GM19372 (cell line): Measurements from ENCODE around the gene CYTH3.
"Not testable (repeated sequence)": the region's sequence is repeated elsewhere in the genome, so short reads cannot be mapped to it uniquely, and the experiment has no call there.

ENCODE experiments used
- ATAC-seq: cut with Tn5 transposase; IDR thresholded peaks from one replicate; pipeline ENCODE4 v1.9.1; 2021; ENCODE audit warnings: mild to moderate bottlenecking, low read depth, moderate library complexity; ENCODE audit not compliant: unreplicated experiment

CYTH3 gene

DNA sequence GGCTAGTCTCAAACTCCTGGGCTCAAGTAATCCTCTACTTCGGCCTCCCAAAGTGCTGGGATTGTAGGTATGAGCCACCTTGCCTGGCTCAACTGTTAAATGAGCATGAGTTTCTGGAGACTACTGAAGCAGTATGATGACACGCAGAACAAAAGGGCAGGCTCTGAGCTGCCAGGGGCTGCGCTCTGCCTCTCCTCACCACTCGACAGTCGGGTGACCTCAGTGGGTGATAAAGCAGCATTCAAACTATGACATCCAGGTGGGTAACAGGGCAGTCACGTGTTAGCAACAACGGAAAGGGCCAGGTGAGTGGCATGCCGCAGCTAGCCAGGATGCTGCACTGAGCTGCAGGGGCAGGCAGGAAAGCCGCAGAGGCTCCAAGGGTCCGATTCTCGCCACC is 71.5 kb downstream of the CYTH3 start:
- no peak for ATAC-seq

DNA sequence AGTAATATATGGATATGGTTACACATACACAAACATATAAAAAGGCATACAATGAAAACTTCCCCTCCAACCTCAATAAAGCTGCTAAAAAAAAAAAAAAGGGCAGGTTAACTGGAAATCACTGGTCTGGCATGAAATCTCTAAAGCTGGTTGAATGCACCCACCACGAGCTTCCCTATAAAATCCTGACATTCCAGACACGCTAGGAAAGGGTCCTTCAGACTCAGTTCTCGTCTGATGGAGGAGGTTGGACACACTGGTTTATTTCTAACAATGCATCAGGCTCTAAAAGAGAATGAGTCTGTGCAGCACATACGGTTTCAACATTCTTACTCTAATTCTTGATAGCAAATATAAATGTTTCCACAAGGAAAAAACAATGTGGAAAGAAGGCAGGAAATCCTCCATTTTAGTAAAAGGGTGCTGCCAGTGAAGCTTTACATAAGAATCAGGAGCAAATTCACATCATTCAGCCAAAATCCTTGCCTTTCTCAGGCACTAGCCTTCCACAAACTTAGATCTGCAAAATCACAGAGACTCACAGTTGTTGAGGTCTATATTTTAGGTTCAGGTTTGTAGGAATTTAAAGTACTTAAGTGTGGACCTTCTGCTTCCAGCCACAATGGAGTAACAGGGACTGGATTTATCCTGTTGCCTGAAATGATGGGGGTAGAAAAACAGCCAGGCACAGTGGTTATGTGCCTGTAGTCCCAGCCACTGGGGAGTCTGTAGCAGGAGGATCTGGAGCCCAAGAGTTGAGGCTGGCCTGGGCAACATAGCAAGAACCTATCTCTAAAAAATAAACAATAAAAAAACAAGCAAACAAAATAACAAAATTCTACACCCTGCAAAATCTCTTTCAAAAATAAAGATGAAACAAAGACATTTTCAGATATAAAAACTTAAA is 73.5 kb downstream of the CYTH3 start:
- no peak for ATAC-seq

DNA sequence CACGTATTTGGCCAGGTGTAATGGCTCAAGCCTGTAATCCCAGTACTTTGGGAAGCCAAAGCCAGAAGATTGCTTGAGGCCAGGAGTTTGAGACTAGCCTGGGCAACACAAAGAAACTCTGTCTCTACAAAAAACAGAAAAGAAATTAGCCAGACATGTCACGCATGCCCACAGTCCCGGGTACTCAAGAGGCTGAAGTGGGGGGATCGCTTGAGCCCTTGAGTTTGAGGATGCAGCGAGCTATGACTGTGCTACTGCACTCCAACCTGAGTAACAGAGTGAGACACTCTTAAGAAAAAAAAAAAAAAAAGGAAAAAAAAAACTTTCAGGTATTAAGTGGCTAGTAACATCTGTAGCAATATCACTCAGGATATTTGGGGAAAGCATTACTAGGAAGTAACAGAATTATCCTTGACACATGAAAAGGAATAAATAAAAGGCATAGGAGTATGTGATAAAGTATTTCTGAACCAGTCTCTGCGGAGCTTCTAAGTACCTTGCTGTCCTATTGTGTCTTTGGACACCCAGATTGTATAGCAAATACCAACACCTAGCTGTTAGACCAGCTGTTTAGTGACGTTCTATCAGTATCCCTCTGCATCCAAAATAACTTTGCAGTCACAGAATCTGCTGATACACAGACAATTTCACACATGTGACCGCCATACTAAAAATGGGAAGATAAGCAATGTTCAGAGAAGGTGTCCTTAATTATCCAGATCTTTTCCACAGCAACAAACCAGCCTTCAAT is 74.4 kb downstream of the CYTH3 start:
- ATAC-seq: no peak

DNA sequence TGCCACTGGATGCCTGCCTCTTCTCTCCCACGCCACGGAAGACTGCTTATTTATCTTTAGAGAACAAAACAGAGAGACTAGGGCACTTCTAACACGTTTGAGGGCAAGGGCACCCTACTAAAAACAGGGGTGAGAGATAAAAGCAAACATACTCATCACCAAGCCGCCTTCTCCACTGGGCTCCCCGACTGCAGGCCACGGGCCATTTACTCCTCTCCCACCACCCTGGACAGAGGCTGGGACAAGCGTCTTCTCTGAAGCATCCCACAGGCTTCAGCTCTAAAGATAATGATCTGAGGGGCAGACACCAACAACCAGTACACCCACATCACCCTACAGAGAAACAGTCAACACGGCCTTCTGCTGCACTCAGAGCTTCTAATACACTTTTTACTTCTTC is 78.7 kb downstream of the CYTH3 start:
- ATAC-seq: no peak

DNA sequence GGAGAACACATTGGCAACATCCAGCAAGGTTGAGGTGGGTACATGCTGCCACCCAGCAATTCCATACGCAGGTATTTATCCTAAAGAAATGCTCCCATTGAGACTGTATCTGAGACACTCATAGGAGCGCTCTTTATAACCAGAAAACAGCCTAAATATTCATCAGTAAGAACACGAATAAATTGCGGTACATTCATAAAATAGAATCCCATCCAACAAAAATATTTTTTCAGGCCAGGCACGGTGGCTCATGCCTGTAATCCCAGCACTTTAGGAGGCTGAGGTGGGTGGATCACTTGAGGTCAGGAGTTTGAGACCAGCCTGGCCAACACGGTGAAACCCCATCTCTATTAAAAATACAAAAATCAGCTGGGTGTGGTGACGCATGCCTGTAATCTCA is 81.9 kb downstream of the CYTH3 start:
- not testable (repeated sequence) for ATAC-seq

DNA sequence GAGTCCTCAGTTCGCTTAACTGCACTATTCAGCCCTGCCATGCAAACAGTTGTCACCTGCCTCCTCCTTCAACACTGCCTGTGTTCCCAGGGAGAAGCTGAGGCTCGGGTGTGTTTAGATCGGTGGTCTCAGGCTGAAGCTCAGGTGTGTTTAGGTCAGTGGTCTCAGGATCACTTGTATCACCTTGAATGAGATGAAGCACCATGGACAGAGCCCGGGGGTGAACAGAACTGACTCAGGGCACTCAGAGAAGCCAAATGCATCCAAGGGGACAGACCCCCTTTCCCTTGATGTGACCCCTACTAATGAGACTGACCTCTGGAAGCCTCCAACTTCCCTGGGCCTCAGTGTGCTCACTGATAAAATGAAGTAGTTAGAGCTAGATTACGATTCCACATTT is 84.0 kb downstream of the CYTH3 start:
- no peak for ATAC-seq

DNA sequence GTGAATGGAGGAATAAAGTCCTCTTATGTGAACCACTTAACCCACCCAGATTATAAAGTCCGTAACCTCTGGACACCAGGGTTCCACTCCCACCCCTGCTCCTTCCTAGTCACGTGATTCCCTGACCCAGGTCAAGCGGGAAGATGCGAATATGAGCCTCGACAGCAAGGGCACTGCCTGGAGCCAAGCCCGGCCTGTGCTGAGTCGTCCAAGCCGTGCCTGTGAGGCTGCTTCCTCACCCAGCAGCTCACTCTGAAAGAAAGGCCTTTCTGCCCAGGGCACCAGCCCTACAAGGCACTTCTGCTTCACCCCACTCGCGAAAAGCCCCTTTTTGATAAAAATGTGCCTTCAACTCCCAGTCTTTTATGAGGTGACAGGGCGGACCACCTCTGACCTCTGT is 85.8 kb downstream of the CYTH3 start:
- ATAC-seq: no peak

DNA sequence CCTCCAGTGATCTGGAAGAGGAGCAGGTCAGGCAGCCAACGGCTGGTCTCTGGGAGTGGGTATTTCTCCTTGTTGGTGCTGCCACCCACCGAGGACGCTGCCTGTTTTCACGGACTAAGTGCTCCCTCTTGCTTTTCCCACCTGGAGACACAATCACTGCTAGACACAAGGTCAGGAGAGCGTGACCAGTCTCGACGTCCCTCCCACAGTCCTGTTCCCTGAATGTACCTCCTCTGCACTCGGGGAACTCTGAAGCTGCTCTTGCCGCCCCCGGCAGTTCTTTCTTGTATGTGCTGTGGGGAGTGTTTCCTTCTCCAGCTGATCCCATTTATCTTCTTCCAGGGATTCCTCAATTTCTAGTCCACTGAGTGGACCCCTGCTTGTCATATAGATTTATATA is 89.4 kb downstream of the CYTH3 start:
- no peak for ATAC-seq

DNA sequence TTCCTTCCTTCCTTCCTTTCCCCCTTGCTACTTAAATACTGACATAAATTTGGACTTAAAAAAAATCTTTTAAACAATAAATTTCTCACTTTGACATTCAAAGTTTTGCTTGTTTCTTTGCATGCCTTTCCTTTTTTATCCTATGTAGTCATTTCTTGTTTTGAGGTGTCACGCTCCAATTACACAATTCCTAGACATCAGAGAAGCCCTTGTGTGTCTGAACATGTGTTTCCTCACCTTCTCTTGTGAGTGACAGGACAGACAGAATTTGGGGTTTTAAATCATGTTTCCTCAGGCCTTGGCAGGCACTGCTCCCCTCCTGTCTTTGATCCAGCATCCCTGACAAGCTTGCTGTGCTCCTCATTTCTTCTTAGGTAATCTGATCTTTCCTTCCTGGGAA is 91.3 kb downstream of the CYTH3 start:
- ATAC-seq: no peak

DNA sequence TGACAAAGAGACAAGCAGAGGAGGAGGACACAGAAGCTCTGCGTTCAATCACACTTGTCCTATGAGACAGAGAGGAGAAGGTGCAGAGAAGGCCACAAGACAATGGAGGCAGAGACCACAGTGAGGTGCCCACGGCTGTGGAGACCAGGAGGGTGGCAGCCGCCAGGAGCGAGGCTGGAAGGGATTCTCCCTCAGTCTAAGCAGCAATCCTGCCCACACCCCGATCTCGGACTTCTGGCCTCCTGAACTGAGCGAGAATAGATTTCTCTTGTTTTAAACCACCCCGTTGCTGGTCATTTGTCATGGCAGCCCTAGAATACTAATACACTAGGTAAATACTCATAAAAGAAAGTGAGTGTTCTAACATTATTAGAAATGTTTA is 92.1 kb downstream of the CYTH3 start:
- ATAC-seq: no peak

DNA sequence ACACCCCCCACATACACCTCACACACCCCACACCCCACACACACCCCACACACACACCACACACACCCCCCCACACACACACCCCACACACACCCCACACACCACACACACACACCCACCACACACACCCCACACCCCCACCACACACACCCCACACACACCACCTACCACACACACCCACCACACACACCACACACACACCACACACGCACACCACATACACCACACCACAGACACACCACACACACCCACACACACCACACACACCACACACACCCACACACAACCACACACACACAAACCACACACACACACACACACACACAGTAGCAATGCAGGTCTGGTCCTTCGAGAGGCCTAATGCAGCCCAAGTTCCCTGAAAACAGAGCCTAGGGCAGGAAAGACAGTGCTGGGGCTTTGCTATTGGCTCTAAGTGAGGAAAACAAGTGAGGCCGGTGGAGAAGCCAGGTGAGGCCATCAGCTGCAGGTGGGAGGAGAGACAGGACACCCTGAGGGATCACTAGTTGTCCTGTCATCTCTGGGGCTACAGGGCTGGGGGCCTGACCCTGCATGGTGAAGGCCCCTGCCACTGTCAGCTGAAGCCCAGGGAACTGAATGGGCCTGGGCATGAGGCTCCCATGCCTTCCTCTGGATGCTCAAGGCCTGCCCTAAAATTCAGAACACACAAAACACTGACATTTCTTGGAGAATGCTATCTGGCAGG is 92.6 kb downstream of the CYTH3 start:
- ATAC-seq: no peak

DNA sequence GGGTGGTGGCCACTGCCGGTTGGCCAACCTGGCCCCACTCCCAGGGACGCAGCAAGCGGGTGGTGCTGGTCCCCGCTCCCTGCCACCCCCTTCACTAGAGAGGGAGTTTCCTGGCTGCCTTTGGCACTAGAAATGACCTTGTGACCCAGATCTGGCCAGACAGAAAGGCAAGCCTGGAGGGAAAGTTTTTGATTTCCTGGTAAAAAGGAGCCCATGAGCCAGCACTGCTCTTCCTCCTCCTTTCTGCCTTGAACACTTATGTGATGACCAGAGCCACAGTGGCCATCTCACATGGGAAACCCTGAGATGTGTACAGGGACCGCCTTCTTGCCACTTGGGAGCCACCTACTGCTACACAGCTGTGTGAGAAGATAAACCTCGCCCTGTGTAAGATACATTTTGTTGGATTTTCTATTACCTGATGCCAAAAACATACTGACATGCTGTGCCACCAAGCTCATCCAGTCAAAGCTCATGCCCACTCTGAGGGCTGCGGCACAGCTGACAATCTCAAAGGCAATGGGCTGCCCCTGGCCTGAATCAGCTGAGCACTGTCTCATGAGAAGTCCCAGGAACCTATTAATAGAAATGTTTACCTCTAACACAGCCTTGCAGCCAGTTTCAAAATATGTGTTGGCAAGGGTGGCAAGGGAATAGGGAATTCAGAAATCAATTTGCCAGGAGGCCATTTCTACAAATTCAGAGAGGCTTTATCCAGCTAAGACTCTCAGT is 94.0 kb downstream of the CYTH3 start:
- no peak for ATAC-seq

DNA sequence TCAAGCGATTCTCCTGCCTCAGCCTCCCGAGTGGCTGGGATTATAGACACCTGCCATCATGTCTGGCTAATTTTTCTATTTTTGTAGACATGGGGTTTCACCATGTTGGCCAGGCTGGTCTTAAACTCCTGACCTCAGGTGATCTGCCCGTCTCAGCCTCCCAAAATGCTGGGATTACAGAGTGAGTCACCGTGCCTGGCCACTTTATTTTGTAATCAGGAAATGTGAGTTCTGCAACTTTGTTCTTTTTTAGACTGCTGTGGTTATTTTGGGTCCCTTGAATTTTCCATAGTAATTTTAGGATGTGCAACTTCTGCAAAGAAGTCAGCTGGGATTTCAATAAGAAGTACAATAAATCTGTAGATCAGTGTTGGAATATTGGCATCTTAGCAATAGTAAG is 96.8 kb downstream of the CYTH3 start:
- no peak for ATAC-seq

DNA sequence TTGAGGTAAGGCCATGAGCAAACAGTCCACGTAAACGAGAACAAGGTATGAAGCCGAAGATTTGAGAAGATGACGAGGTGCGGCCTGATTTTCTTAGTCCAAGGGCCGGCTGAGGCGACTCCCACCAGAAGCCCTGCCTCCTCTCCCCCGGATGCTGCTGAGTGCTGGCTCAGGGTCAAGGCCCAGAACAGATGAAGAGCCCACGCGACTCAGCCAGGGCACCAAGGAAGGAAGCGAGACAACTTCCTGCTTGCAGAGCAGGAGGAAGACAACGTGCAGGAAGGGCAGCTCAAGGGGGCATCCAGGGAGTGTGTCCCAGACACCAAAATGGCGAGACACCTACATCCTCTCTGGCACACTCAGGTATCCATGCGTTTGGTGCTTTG is 99.5 kb downstream of the CYTH3 start:
- ATAC-seq: no peak

DNA sequence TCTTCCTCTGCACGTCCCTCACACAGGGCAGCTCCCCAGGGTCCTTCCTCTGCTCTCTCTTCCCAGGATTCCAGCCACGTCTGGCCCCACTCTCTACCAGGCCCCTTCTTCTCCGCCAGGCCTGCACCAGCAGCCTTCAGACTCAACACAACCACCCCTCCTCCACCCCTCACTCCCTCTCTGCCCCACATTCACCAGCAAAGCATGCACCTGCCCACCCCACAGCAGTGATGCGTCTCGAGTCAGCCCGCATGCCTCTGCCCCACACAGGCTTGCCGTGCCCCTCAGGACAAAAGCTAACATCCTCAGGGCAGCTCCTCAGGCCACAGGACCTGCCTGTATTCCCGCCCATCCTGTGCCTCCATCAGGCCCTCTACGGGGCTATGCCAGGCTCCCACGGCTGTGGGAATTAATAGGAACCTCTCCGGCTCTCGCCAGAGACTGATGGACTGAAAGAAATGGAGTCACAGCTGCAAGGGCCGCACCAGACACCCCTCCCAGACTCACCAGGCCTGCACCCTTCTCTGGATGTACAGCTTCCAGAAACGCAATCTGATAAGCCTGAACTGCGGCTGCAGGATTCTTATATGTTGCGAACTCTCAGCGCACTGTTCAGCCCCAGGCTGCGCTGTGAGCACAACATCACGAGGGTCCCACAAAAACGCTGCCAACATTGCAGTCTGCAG is 100.1 kb downstream of the CYTH3 start:
- no peak for ATAC-seq

DNA sequence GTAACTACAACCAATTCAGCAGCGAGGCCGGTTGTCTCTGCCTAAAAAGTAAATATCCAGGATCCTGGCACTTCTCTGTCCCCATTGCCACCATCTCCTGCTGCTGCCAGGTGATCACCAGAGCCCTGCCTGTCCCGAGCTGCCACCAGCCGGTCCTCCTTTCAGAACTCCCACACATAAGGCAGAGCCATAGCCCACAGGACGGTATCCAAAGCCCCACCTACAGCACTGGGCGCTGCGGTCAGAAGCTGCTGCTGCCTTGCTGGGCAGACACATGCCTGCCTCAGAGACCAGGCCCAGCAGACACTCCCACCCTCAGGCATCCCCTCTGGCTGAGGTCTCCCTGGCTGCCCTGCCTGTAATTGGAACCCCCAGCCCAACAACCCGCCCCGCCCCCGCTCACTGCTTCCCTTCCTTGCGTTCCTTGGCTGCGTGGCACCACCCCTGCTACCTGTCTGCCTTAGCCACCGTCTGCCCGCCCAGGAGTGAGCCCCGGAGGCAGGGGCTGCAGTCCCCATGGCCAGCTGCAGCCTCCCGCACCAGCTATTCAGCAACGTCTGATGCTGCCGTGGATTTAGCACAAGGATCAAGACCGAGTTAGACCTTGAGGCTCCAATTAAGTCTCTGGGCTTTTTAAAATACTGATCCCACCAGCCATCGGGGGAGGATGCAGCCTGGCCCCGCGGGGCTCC is 100.7 kb downstream of the CYTH3 start:
- ATAC-seq: no peak

DNA sequence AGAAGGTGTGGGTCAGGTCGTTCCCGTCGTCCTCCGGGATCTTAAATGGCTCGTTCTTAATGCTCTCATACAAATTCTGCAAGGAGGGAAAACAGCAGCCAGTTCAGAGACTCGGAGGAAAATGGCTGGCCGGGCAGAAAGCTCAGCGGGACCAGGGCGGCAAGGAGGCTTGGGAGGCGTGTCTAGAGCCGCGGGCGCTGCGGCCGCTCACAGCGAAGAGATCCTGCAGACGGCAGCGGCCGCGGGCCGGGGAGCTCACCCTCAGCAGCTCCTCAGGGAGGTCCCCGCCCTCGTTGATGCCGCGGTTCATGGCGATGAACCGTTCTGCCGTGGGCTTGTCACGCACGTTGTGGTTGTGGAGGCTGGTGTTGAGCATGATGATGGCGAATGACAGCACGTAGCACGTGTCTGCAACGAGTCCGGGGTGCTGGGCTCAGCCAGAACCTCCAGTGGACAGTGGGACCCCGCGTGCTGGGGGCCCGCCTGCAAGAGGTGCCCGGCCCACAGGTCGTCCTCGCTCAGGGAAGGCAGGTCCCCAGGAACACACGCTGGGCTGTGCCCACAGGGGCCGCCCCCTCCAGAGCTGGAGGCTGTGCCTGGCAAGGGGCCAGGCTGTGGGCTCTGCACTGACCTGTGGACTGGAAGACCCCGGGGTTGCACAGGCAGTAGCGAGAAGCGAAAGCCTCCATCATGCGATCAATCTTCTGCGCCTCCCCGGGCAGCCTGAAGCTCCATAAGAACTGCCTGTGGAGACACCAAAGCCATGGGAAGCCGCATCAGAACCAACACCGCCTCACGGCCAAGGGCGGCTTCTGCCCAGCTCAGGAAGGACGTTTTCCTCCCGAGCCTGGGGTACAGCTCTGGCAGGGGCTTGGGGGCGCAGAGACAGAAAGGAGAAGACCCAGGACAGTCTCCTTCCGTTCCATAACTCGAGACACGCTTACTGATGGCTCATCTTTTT is 101.6 kb downstream of the CYTH3 start:
- no peak for ATAC-seq

DNA sequence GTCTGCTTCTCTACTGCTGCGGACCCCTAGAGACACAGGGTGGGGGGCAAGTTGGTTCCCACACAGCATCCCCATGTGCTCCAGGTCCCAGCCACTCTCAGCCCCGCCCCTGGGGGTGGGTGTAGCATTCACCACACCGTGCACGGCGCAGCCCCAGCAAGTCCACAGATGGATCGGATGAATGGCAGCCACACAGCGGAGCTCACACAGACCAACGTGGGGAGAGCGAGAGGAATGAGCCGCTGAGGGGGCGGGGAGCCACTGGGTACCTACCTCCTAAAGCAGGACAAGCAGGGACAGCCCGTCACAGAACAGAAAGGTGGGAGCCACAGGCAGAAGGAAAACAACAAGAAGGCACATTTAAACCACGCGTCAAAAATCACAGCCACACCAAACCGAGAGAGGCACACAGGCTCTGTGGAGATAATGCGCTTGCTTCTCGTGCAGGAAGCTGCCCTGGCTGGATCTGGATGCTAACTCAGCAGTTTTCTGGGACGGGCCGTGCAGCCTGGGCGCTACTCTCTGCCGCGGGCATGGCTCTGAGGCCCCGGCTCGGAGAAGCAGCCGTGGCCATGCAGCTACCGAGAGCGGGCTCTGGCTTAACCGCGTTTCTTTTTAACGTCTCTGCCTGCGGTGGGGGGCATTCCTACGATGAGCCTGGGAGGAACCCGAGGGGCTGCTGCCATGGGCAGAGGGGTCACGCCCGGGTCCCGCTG is 102.5 kb downstream of the CYTH3 start:
- ATAC-seq: no peak
